Measurements from ENCODE around the gene NUDT8. TPM values are rescaled to one million over a fixed set of nuclear protein-coding genes. Genes with fewer than 3 reads are reported as not detected.
"Not testable (repeated sequence)": the region's sequence is repeated elsewhere in the genome, so short reads cannot be mapped to it uniquely, and the experiment has no call there.

Gene NUDT8
- total RNA-seq, 1 donor from 2014 or later, result 3.9 TPM

DNA sequence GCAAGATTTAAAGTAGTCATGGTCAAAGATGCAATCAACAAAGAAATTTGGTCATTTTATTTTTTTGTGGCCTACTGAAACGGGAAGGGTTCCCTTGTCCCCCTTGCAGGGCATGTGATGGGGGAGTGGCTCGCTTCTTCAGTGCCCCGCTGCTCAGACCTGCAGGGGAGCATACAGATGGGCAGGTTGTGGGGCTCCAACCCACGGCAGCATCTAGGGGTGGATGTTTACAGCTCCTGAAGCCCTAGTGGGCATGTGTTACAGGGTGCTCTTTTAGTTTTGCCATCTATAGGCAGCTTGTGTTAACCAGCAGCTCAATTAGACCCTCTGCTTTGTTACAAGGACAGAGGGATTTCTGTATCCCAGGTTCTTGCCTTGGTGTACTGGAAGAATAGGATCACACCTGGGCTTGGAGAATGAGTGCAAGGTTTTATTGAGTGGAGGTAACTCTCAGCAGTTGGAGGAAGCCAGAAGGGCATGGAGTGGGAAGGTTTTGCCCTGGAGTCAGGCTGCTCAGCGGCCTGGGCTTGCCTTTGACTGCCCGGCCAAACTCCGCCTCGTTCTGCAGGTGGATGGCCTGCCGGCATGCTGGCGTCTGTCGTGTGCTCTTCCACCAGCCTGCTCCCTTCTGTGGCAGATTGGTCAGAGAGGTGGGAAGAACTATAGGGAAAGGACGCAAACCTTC lies 36.7 kb downstream of the NUDT8 start:
- no peak for DNase-seq (ENCODE audit: low read depth)

DNA sequence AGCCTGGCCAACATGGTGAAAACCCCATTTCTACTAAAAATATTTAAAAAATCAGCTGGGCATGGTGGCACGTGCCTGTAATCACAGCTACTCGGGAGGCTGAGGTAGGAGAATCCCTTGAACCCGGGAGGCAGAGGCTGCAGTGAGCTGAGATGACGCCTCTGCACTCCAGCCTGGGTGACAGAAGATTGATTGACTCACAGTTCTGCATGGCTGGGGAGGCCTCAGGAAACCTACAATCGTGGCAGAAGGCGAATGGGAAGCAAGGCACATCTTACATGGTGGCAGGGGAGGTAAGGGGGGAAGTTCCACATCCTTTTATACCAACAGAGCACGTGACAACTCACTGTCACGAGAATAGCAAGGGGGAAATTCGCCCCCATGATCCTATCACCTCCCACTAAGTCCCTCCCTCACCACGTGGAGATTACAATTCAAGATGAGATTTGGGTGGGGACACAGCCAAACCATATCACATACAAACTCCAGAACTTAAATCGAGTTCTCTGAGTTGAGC lies 40.8 kb downstream of the NUDT8 start:
- DNase-seq (ENCODE audit: low read depth), result not testable (repeated sequence)

DNA sequence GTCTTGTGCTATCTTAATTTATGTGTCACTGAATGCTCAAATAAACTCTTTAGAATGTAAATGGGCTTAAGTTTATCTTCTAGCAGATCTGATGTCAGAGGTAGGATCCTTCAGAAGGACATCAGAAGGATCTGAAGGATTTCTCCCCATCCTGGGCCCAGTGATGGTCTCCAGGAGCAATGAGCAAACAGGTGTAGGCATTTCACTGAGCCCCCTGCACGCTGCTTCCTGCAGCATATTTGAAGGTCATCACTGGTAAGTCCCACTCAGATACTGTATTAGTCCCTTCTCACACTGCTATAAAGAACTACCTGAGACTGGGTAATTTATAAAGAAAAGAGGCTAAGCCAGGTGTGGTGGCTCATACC lies 41.6 kb downstream of the NUDT8 start:
- no peak for DNase-seq (ENCODE audit: low read depth)

DNA sequence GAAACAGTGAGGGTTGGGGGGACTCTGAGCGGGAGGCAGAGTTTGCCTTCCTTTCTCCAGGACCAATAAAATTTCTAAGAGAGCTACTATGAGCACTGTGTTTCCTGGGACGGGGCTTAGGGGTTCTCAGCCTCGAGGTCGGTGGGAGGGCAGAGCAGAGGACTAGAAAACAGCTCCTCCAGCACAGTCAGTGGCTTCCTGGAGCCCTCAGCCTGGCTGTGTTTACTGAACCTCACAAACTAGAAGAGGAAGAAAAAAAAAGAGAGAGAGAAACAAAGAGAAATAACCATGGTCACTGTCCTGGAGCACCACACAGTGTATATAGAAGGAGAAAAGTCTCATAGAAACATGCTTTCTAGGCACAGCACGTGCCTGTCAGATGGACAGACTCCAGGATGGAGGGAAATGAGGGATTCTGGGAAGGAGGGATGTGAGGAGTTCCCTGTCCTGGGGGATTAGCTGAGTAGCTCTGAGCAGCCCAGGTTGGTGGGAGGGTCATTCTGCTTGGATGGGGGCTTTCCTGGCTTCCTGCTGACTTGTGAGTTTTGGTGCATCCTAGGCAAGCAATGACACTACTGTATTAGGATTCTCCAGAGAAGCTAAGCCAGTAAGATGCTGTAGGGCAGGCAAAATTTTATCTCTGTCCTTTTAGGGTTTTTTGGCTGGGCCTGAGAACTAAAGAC lies 43.0 kb downstream of the NUDT8 start:
- DNase-seq (ENCODE audit: low read depth), result no peak

DNA sequence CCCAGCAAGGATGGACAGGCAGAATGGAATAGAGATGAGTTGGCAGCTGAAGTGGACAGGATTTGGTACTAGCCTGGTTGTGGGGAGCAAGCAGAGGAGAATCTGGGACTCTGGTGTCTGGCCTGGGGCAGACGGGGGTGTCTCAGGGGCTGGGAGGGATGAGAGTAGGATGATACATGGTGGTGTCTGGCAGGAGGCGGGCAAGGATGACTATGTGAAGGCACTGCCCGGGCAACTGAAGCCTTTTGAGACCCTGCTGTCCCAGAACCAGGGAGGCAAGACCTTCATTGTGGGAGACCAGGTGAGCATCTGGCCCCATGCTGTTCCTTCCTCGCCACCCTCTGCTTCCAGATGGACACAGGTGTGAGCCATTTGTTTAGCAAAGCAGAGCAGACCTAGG lies 43.8 kb downstream of the NUDT8 start:
- DNase-seq (ENCODE audit: low read depth), result no peak

DNA sequence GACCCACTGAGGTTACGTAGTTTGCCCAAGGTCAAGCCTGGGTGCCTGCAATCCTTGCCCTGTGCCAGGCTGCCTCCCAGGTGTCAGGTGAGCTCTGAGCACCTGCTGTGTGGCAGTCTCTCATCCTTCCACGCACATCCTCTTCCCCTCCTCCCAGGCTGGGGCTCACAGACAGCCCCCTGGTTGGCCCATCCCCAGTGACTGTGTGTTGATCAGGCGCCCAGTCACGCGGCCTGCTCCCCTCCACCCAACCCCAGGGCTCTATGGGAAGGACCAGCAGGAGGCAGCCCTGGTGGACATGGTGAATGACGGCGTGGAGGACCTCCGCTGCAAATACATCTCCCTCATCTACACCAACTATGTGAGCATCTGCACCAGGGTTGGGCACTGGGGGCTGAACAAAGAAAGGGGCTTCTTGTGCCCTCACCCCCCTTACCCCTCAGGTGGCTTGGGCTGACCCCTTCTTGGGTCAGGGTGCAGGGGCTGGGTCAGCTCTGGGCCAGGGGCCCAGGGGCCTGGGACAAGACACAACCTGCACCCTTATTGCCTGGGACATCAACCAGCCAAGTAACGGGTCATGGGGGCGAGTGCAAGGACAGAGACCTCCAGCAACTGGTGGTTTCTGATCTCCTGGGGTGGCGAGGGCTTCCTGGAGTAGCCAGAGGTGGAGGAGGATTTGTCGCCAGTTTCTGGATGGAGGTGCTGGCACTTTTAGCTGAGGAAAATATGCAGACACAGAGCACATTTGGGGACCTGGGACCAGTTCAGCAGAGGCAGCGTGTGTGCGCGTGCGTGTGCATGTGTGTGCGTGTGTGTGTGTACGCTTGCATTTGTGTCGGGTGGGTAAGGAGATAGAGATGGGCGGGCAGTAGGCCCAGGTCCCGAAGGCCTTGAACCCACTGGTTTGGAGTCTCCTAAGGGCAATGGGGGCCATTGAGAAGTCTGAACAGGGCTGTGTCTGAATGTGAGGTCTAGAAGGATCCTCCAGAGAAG lies 44.6 kb downstream of the NUDT8 start:
- no peak for DNase-seq (ENCODE audit: low read depth)

DNA sequence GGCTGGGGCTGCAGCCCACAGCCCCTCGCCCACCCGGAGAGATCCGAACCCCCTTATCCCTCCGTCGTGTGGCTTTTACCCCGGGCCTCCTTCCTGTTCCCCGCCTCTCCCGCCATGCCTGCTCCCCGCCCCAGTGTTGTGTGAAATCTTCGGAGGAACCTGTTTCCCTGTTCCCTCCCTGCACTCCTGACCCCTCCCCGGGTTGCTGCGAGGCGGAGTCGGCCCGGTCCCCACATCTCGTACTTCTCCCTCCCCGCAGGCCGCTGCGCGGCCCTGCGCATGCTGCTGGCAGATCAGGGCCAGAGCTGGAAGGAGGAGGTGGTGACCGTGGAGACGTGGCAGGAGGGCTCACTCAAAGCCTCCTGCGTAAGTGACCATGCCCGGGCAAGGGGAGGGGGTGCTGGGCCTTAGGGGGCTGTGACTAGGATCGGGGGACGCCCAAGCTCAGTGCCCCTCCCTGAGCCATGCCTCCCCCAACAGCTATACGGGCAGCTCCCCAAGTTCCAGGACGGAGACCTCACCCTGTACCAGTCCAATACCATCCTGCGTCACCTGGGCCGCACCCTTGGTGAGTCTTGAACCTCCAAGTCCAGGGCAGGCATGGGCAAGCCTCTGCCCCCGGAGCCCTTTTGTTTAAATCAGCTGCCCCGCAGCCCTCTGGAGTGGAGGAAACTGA lies 45.4 kb downstream of the NUDT8 start:
- DNase-seq (ENCODE audit: low read depth), result peak; percentile 26

DNA sequence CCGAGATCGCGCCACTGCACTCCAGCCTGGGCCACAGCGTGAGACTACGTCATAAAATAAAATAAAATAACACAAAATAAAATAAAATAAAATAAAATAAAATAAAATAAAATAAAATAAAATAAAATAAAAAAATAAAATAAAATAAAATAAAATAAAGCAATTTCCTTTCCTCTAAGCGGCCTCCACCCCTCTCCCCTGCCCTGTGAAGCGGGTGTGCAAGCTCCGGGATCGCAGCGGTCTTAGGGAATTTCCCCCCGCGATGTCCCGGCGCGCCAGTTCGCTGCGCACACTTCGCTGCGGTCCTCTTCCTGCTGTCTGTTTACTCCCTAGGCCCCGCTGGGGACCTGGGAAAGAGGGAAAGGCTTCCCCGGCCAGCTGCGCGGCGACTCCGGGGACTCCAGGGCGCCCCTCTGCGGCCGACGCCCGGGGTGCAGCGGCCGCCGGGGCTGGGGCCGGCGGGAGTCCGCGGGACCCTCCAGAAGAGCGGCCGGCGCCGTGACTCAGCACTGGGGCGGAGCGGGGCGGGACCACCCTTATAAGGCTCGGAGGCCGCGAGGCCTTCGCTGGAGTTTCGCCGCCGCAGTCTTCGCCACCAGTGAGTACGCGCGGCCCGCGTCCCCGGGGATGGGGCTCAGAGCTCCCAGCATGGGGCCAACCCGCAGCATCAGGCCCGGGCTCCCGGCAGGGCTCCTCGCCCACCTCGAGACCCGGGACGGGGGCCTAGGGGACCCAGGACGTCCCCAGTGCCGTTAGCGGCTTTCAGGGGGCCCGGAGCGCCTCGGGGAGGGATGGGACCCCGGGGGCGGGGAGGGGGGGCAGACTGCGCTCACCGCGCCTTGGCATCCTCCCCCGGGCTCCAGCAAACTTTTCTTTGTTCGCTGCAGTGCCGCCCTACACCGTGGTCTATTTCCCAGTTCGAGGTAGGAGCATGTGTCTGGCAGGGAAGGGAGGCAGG lies 46.2 kb downstream of the NUDT8 start, which contains the start of gene GSTP1:
TSS of gene GSTP1 (plus strand) at position 566 of the 958 bp plus-strand sequence. CDS start at position 598, 32 bp downstream.
- peak; percentile 61 for DNase-seq (ENCODE audit: low read depth)

DNA sequence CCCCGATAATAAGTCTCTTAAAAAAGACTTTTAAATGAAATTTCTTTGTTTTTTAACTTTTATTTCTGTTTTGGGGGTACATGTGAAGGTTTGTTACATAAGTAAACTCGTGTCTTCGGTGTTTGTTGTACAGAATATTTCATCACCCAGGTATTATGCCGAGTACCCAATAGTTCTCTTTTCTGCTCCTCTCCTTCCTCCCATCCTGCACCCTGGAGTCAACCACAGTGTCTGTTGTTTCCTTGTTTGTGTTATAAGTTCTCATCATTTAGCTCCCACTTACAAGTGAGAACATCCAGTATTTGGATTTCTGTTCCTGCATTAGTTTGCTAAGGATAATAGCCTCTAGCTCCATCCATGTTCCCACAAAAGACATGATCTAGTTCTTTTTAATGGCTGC lies 47.7 kb downstream of the NUDT8 start:
- DNase-seq (ENCODE audit: low read depth), result no peak

DNA sequence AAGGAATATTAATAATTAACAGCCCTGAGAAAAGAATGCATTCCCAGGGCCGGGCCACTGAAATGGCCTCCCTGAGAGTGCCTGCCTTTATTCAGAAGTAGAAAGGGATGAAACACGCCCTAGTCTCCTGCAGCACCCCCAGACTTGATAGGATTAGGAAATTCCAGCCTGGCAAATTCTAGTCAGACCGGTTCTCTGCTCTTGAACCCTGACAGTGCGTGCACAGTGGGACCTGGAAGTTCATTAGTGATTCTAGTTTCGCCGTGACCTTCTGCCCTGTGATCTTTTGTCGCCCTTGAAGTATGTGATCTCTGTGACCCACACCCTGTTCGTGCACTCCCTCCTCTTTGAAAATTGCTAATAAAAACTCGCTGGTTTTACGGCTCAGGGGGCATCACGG lies 48.3 kb downstream of the NUDT8 start:
- DNase-seq (ENCODE audit: low read depth), result peak; percentile 63

DNA sequence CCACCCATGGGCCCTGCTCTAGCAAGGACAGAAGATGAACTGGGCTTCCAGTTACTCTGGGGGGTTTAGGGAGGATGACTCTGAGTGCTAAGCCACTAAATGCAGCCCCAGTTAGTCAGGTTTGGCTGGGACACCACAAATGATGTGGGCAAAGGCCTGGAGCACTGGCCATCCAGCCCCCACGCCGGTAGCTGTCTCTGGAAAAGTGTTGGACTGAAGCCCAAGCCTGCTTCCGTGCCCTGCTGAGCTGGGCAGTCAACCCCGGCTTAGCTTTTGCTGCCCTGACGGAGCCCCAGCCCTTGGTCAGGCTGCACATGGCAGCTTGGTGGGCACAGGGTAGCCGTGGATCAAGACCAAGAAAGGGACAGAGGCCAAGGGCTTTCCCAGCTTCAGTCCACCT lies 51.8 kb downstream of the NUDT8 start:
- DNase-seq (ENCODE audit: low read depth), result no peak

Other genes with a start within 250 kb of the NUDT8 start
- gene RAD9A, start 238.0 kb downstream of the NUDT8 start, total RNA-seq, result 5.9 and 8.9 TPM in 2 replicates
- 171 and 306 TPM in 2 replicates for gene PPP1CA, start 228.1 kb downstream of the NUDT8 start, total RNA-seq
- gene TBC1D10C, start 225.9 kb downstream of the NUDT8 start, total RNA-seq, result not detected in 2 replicates
- 0.20 TPM in 1 of 2 replicates, not detected in the other for gene CARNS1, start 214.3 kb downstream of the NUDT8 start, total RNA-seq
- 25.5 and 51.7 TPM in 2 replicates for gene RPS6KB2, start 201.4 kb downstream of the NUDT8 start, total RNA-seq
- 0.17 and 0.85 TPM in 2 replicates for gene PTPRCAP, start 192.3 kb downstream of the NUDT8 start, total RNA-seq
- 115 and 197 TPM in 2 replicates for gene CORO1B, start 186.5 kb downstream of the NUDT8 start, total RNA-seq
- not detected in 2 replicates for gene GPR152, start 177.2 kb downstream of the NUDT8 start, total RNA-seq
- gene CABP4, start 174.6 kb downstream of the NUDT8 start, total RNA-seq, result not detected in 2 replicates
- gene TMEM134, start 160.7 kb downstream of the NUDT8 start, total RNA-seq, result 32.5 and 65.7 TPM in 2 replicates
- 53.2 and 56.8 TPM in 2 replicates for gene AIP, start 146.9 kb downstream of the NUDT8 start, total RNA-seq
- gene PITPNM1, start 124.6 kb downstream of the NUDT8 start, total RNA-seq, result 46.9 and 151 TPM in 2 replicates
- 34.4 and 90.4 TPM in 2 replicates for gene CDK2AP2, start 121.8 kb downstream of the NUDT8 start, total RNA-seq
- gene CABP2, start 106.5 kb downstream of the NUDT8 start, total RNA-seq, result not detected in 2 replicates
- 1,794 and 3,608 TPM in 2 replicates for gene GSTP1, start 46.1 kb downstream of the NUDT8 start, total RNA-seq
- 184 and 192 TPM in 2 replicates for gene NDUFV1, start 23.0 kb downstream of the NUDT8 start, total RNA-seq
- gene TBX10, start 9.8 kb upstream of the NUDT8 start, total RNA-seq, result not detected in 2 replicates
- 0.10 and 0.17 TPM in 2 replicates for gene ACY3, start 20.8 kb upstream of the NUDT8 start, total RNA-seq
- 0.20 TPM in 1 of 2 replicates, not detected in the other for gene ALDH3B2, start 44.7 kb upstream of the NUDT8 start, total RNA-seq

All from renal cortical epithelial cell (primary cell).